Thoracic aorta (tissue), 2 donors: ENCODE data around the gene GPRC5D. TPM values are rescaled to one million over a fixed set of nuclear protein-coding genes. Genes with fewer than 3 reads are reported as not detected.

ENCODE experiments used
- ATAC-seq: fragments of 150-250 bp; one replicate; pipeline ENCODE4 v1.8.0; 2017; ENCODE audit warnings: low read depth; ENCODE audit not compliant: insufficient number of reproducible peaks, low FRiP score
- DNase-seq: peaks from one replicate; pipeline ENCODE4 v3.0.0-alpha.2; 2020; ENCODE audit warnings: low spot score
- H3K27ac ChIP-seq, 2 donors: fragments of 200-600 bp; sonication (generic); 1 replicate in 1 of 2; 2 replicates in 1 of 2; pipeline ENCODE4 v1.5.1; 2016; ENCODE audit warnings: mild to moderate bottlenecking in 2 of 2, moderate library complexity in 2 of 2
- H3K27me3 ChIP-seq: fragments of 200-600 bp; sonication (generic); replicated peaks from 2 replicates; pipeline ENCODE4 v1.6.0; 2016; ENCODE audit warnings: mild to moderate bottlenecking; ENCODE audit not compliant: insufficient read depth
- H3K36me3 ChIP-seq: fragments of 200-600 bp; sonication (generic); one replicate; pipeline ENCODE4 v1.5.1; 2016
- H3K4me1 ChIP-seq, 2 donors: fragments of 200-600 bp; sonication (generic); 1 replicate in 1 of 2; 2 replicates in 1 of 2; pipeline versions ENCODE4 v1.5.1 to v1.6.0; 2016; ENCODE audit warnings: low read depth in 2 of 2, mild to moderate bottlenecking in 1 of 2; ENCODE audit not compliant: control insufficient read depth in 1 of 2
- H3K4me3 ChIP-seq: fragments of 200-600 bp; sonication (generic); 2 replicates; pipeline ENCODE4 v1.5.1; 2016; ENCODE audit warnings: mild to moderate bottlenecking
- H3K9me3 ChIP-seq: fragments of 200-600 bp; sonication (generic); 2 replicates; pipeline ENCODE4 v1.5.1; 2016
- total RNA-seq, 2 donors: library from RNA; depleted of rRNA; stranded (reverse); fragments of >200 nt; gene quantifications; one replicate each; pipeline versions ENCODE4 v1.1.0 to v1.2.3, GENCODE V29; 2016
- TF ChIP-seq, protein P1 (sequence below): fragments of 200-600 bp; sonication (generic); IDR thresholded peaks from one replicate; pipeline ENCODE4 v1.5.1; 2019; ENCODE audit warnings: antibody characterized with exemption

GPRC5D gene
- total RNA-seq, 2 donors from 2014 or later, result not detected

DNA sequence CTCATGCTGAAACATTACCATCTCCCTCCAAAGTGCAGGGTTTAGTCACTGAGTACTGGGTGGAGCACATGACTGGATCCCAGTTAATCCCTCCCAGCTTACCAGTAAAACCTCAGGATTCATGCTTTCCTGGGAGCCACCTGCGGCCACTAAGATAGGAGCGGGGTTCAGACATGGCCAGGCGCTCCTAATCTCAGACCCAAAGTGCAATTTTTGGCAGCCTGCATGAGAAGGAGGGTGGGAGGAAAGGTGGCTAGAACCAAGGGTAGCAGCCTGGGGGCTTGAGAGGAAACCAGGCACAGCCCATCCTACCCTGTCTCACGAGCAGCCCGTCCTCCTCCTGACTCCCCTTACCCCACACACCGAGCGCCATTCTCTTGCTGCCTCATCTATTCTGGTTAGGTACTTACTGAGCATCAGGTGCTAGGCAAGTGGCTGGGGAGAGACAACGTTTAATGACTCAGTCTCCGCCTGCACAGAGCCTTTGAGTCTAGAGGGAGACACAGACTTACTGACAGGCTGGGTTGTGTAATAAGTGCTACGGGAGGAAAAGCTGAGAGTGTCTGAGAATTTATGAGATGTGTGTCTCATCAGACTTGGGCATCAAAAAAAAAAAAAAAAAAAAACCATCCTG lies 50.7 kb downstream of the GPRC5D start:
- Histone ChIP-seq H3K9me3 (no peaks in the 10 kb centered on the region), H3K27ac (peak overlapping the region; percentile 94), H3K27me3 (no peaks in the 10 kb centered on the region), H3K36me3 (no peaks in the 10 kb centered on the region), H3K4me3 (peak overlapping the region; percentile 69), H3K4me1 (peaks cover 51 to 82% of the 10 kb centered on the region in 2 donors)
- TF ChIP-seq, protein P1, sequence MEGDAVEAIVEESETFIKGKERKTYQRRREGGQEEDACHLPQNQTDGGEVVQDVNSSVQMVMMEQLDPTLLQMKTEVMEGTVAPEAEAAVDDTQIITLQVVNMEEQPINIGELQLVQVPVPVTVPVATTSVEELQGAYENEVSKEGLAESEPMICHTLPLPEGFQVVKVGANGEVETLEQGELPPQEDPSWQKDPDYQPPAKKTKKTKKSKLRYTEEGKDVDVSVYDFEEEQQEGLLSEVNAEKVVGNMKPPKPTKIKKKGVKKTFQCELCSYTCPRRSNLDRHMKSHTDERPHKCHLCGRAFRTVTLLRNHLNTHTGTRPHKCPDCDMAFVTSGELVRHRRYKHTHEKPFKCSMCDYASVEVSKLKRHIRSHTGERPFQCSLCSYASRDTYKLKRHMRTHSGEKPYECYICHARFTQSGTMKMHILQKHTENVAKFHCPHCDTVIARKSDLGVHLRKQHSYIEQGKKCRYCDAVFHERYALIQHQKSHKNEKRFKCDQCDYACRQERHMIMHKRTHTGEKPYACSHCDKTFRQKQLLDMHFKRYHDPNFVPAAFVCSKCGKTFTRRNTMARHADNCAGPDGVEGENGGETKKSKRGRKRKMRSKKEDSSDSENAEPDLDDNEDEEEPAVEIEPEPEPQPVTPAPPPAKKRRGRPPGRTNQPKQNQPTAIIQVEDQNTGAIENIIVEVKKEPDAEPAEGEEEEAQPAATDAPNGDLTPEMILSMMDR, result no peak
- peak; percentile 51 for ATAC-seq
- DNase-seq, result peak; percentile 49

GRCh38 chr12:12900786-12901157 lies 51.2 kb downstream of the GPRC5D start:
- DNase-seq, result no peak
- no peaks in the 10 kb centered on the region for H3K27me3 ChIP-seq
- TF ChIP-seq, protein P1, result no peak
- H3K27ac ChIP-seq, result peak overlapping the region; percentile 94
- H3K4me3 ChIP-seq, result peak overlapping the region; percentile 69
- ATAC-seq, result no peak
- H3K36me3 ChIP-seq, result no peaks in the 10 kb centered on the region
- peaks cover 51 to 87% of the 10 kb centered on the region in 2 donors for H3K4me1 ChIP-seq
- H3K9me3 ChIP-seq, result no peaks in the 10 kb centered on the region

GRCh38 chr12:12899530-12900380 lies 52.2 kb downstream of the GPRC5D start:
- Histone ChIP-seq H3K36me3 (no peaks in the 10 kb centered on the region), H3K9me3 (no peaks in the 10 kb centered on the region), H3K4me3 (peak overlapping the region; percentile 14), H3K27ac (peak overlapping the region; percentile 94), H3K4me1 (peaks cover 51 to 90% of the 10 kb centered on the region in 2 donors), H3K27me3 (no peaks in the 10 kb centered on the region)
- TF ChIP-seq, protein P1, result no peak
- ATAC-seq, result peak; percentile 15
- DNase-seq, result no peak

DNA sequence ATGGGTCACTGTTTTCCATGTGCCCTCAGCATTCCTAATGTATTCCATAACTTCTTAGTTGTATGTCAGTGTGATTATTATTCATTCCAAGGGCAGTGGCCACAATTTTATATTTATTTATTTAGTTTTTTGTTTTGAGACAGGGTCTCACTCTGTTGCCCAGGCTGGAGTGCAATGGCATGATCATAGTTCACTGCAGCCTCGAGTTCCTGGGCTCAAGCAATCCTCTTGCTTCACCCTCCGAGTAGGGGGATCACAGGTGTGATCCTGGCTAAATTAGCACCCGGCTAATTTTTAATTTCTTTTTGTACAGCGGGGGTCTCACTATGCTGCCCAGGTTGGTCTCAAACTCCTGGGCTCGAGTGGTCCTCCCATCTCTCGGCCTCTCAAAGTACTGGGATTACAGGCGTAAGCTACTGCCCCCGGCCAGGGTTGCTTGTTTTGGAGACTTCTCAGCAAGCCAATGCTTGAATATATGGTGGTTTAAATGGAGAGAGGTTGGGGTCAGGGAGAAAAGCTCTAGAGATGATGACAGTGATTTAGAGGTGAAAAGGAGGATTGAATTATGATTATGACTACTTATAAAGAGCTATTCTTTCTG lies 53.0 kb downstream of the GPRC5D start:
- H3K4me1 ChIP-seq, result peaks cover 51 to 92% of the 10 kb centered on the region in 2 donors
- H3K4me3 ChIP-seq, result no peak overlapping the region
- H3K9me3 ChIP-seq, result no peaks in the 10 kb centered on the region
- no peaks in the 10 kb centered on the region for H3K36me3 ChIP-seq
- H3K27ac ChIP-seq, result peak overlapping the region; percentile 94
- TF ChIP-seq, protein P1, result no peak
- ATAC-seq, result no peak
- no peaks in the 10 kb centered on the region for H3K27me3 ChIP-seq
- no peak for DNase-seq

- peaks cover 43 to 89% of the 10 kb centered on the region in 2 donors for H3K4me1 ChIP-seq
- H3K36me3 ChIP-seq, result no peaks in the 10 kb centered on the region
- TF ChIP-seq, protein P1, result no peak
- ATAC-seq (no peak), DNase-seq (no peak)
- no peaks in the 10 kb centered on the region for H3K9me3 ChIP-seq
- peak overlapping the region; percentile 22 for H3K4me3 ChIP-seq
- H3K27me3 ChIP-seq, result no peaks in the 10 kb centered on the region
- H3K27ac ChIP-seq, result peak overlapping the region; percentile 94
Measured at GRCh38 chr12:12898136-12898717, 53.7 kb downstream of the GPRC5D start.
